ENCODE results near the gene BMP7.

- no peak for TF ChIP-seq CTCF (conservative IDR thresholded peaks at IDR 0.05; ENCODE audit: low read length)
- TF ChIP-seq EZH2phosphoT487 (IDR thresholded peaks at IDR 0.05; ENCODE audit: borderline replicate concordance): no peak
Observed at GRCh38 chr20:57222631-57222950, 43.9 kb downstream of the BMP7 start.
